IMR-90 (cell line): Measurements from ENCODE around the gene ARHGEF38. TPM values are rescaled to one million over a fixed set of nuclear protein-coding genes. Genes with fewer than 3 reads are reported as not detected.

Source experiments
- ATAC-seq: fragments of 200-7000 bp; cut with Tn5 transposase; 2 replicates; pipeline ENCODE4 v1.9.1; 2020; ENCODE audit warnings: low read depth, mild to moderate bottlenecking, moderate library complexity
- BruUV-seq: library from RNA; stranded (reverse); fragments of 400-500 nt; replicated peaks from 2 replicates; lab custom pipeline; 2021; lab: Mats Ljungman, UMichigan
- CTCF ChIA-PET: fragments of 300-600 bp; formaldehyde crosslinking; extraction: SDS; loops from one replicate; lab custom pipeline; 2021; ENCODE audit warnings: antibody characterized with exemption; lab: Yijun Ruan, JAX
- POLR2A ChIA-PET: fragments of 300-600 bp; sonication (Branson Sonifier 250); formaldehyde crosslinking; loops from one replicate; lab custom pipeline; 2022; ENCODE audit warnings: antibody characterized with exemption; ENCODE audit not compliant: unreplicated experiment; lab: Charles Lee
- DNase-seq: peaks from one replicate; pipeline ENCODE4 v3.0.0; 2013
- H2AFZ ChIP-seq: replicated peaks from 2 replicates; pipeline ENCODE3; 2013; ENCODE audit warnings: low read length, mild to moderate bottlenecking; ENCODE audit not compliant: poor library complexity
- H2AK5ac ChIP-seq: 2 replicates; pipeline ENCODE4 v1.6.1; 2013; ENCODE audit warnings: low read depth, low read length, inconsistent platforms
- H2AK9ac ChIP-seq: replicated peaks from 2 replicates; pipeline ENCODE3; 2013; ENCODE audit warnings: mild to moderate bottlenecking, low read depth, low read length, moderate library complexity; ENCODE audit not compliant: poor library complexity
- H2BK120ac ChIP-seq: 2 replicates; pipeline ENCODE4 v1.6.1; 2013; ENCODE audit warnings: low read depth, low read length, inconsistent platforms
- H2BK15ac ChIP-seq: 3 replicates; pipeline ENCODE4 v1.6.1; 2013; ENCODE audit warnings: low read depth, low read length, inconsistent platforms
- H2BK20ac ChIP-seq: 2 replicates; pipeline ENCODE4 v1.6.1; 2013; ENCODE audit warnings: low read depth, mild to moderate bottlenecking, inconsistent platforms, low read length, moderate library complexity
- H2BK5ac ChIP-seq: 2 replicates; pipeline ENCODE4 v1.6.1; 2013; ENCODE audit warnings: mild to moderate bottlenecking, low read depth, low read length, inconsistent platforms; ENCODE audit not compliant: poor library complexity, severe bottlenecking
- H3K14ac ChIP-seq: replicated peaks from 2 replicates; pipeline ENCODE4 v1.6.1; 2013; ENCODE audit warnings: low read depth, low read length, inconsistent platforms
- H3K18ac ChIP-seq: 2 replicates; pipeline ENCODE4 v1.6.1; 2013; ENCODE audit warnings: low read depth, low read length, control low read depth
- H3K23ac ChIP-seq: 2 replicates; pipeline ENCODE4 v1.6.1; 2013; ENCODE audit warnings: low read depth, low read length, inconsistent platforms
- H3K27ac ChIP-seq: 2 replicates; pipeline ENCODE4 v1.5.1; 2013; ENCODE audit warnings: mild to moderate bottlenecking, control low read depth, low read length; ENCODE audit not compliant: insufficient read depth
- H3K27me3 ChIP-seq: 2 replicates; pipeline ENCODE4 v1.6.1; 2013; ENCODE audit warnings: low read length; ENCODE audit not compliant: control insufficient read depth, insufficient read depth
- H3K36me3 ChIP-seq: 2 replicates; pipeline ENCODE4 v1.6.1; 2013; ENCODE audit warnings: low read length, mixed read lengths; ENCODE audit not compliant: control insufficient read depth, insufficient read depth
- H3K4ac ChIP-seq: 2 replicates; pipeline ENCODE4 v1.6.1; 2013; ENCODE audit warnings: low read depth, low read length, inconsistent platforms
- H3K4me1 ChIP-seq: 2 replicates; pipeline ENCODE4 v1.6.1; 2013; ENCODE audit warnings: low read length, mixed read lengths; ENCODE audit not compliant: control insufficient read depth, insufficient read depth
- H3K4me2 ChIP-seq: 2 replicates; pipeline ENCODE4 v1.6.1; 2013; ENCODE audit warnings: low read depth, mild to moderate bottlenecking, control low read depth, low read length, moderate library complexity
- H3K4me3 ChIP-seq: 2 replicates; pipeline ENCODE4 v1.5.1; 2013; ENCODE audit warnings: low read depth, mild to moderate bottlenecking, control low read depth, low read length, moderate library complexity; ENCODE audit not compliant: insufficient read depth
- H3K56ac ChIP-seq: 2 replicates; pipeline ENCODE4 v1.6.1; 2013; ENCODE audit warnings: low read length, inconsistent platforms; ENCODE audit not compliant: insufficient read depth; ENCODE audit errors: extremely low read depth
- H3K79me1 ChIP-seq, 2 experiments: 2 replicates each; pipeline ENCODE4 v1.6.1; 2013; ENCODE audit warnings: low read length in 2 of 2, inconsistent platforms in 1 of 2, low read depth in 1 of 2
- H3K9ac ChIP-seq: 2 replicates; pipeline ENCODE4 v1.6.1; 2013; ENCODE audit warnings: low read depth, low read length, control low read depth
- H3K9me1 ChIP-seq: 2 replicates; pipeline ENCODE4 v1.6.1; 2013; ENCODE audit warnings: low read length, inconsistent platforms; ENCODE audit not compliant: insufficient read depth
- H3K9me3 ChIP-seq: 2 replicates; pipeline ENCODE4 v1.6.1; 2013; ENCODE audit warnings: low read length; ENCODE audit not compliant: control insufficient read depth, insufficient read depth
- H4K20me1 ChIP-seq: 2 replicates; pipeline ENCODE4 v1.6.1; 2013; ENCODE audit warnings: low read length, inconsistent platforms; ENCODE audit not compliant: insufficient read depth
- H4K5ac ChIP-seq: 2 replicates; pipeline ENCODE4 v1.6.1; 2013; ENCODE audit warnings: mild to moderate bottlenecking, low read depth, low read length, control low read depth
- H4K8ac ChIP-seq, 2 experiments: 2 replicates each; pipeline ENCODE4 v1.6.1; 2013; ENCODE audit warnings: low read depth in 2 of 2, low read length in 2 of 2, control low read depth in 1 of 2, inconsistent platforms in 1 of 2
- H4K91ac ChIP-seq: 2 replicates; pipeline ENCODE4 v1.6.1; 2013; ENCODE audit warnings: low read depth, low read length, inconsistent platforms; ENCODE audit not compliant: insufficient read depth
- ELK1 ChIP-seq: fragments of 150-350 bp; IDR thresholded peaks from 2 replicates; pipeline ENCODE4 v1.6.1; 2016; ENCODE audit warnings: low read depth, mild to moderate bottlenecking, low read length, moderate library complexity, borderline replicate concordance
- FOS ChIP-seq: fragments of 150-350 bp; IDR thresholded peaks from 2 replicates; pipeline ENCODE4 v1.6.1; 2016; ENCODE audit warnings: low read depth, low read length
- MAFK ChIP-seq: IDR thresholded peaks from 2 replicates; pipeline ENCODE4 v1.6.1; 2012; ENCODE audit warnings: low read depth, low read length, improper control_type of control experiment
- MAZ ChIP-seq: IDR thresholded peaks from 2 replicates; pipeline ENCODE4 v1.6.1; 2012; ENCODE audit warnings: low read depth, mild to moderate bottlenecking, low read length, improper control_type of control experiment, moderate library complexity, borderline replicate concordance
- MXI1 ChIP-seq: IDR thresholded peaks from 2 replicates; pipeline ENCODE4 v1.6.1; 2012; ENCODE audit warnings: low read depth, mild to moderate bottlenecking, low read length, moderate library complexity, borderline replicate concordance
- NFE2L2 ChIP-seq: fragments of 150-350 bp; IDR thresholded peaks from 2 replicates; pipeline ENCODE4 v1.6.1; 2016; ENCODE audit warnings: low read depth, mild to moderate bottlenecking, low read length
- RAD21 ChIP-seq: IDR thresholded peaks from 2 replicates; pipeline ENCODE4 v1.6.1; 2012; ENCODE audit warnings: low read length, improper control_type of control experiment
- RCOR1 ChIP-seq: IDR thresholded peaks from 2 replicates; pipeline ENCODE4 v1.6.1; 2012; ENCODE audit warnings: mild to moderate bottlenecking, low read length, improper control_type of control experiment; ENCODE audit not compliant: insufficient replicate concordance
- RFX5 ChIP-seq: IDR thresholded peaks from 2 replicates; pipeline ENCODE4 v1.8.0; 2012; ENCODE audit warnings: low read depth, mild to moderate bottlenecking, low read length, moderate library complexity
- SMC3 ChIP-seq: fragments of 150-350 bp; IDR thresholded peaks from 2 replicates; pipeline ENCODE4 v1.6.1; 2016; ENCODE audit warnings: low read depth, mild to moderate bottlenecking, antibody characterized with exemption, low read length, moderate library complexity
- WGBS, 2 experiments: methylation state at CpG; one replicate each; pipeline versions ENCODE4 v1.1.5 to v1.1.7; 2013; ENCODE audit warnings: missing lambda C conversion rate in 2 of 2; ENCODE audit not compliant: insufficient read length in 1 of 2; ENCODE audit errors: extremely low coverage in 2 of 2; 5-methylcytosine and 5-hydroxymethylcytosine counted together
- dilution Hi-C: fragments of 300-500 bp; cut with HindIII; formaldehyde crosslinking; loops from one replicate; pipeline ENCODE4 v1.14.3; 2018; ENCODE audit warnings: low sequenced_read_pairs; ENCODE audit not compliant: unreplicated experiment
- in situ Hi-C: fragments of 300-500 bp; cut with MboI; formaldehyde crosslinking; loops from 3 replicates; pipeline ENCODE4 v1.14.3; 2019; ENCODE audit warnings: low sequenced_read_pairs, inconsistent platforms, mixed read lengths
- intact Hi-C: fragments of 100-400 bp; cut with micrococcal nuclease; formaldehyde crosslinking; loops from 2 replicates; pipeline ENCODE4 v1.10.0; 2022
- polyA plus RNA-seq, 3 experiments: library from polyadenylated mRNA; depleted of rRNA; stranded (reverse); fragments of >200 nt; gene quantifications; 2 replicates each; pipeline ENCODE4 v1.2.3, GENCODE V29; 2012; ENCODE audit warnings: low replicate concordance in 1 of 3
- total RNA-seq: library from RNA; depleted of rRNA; stranded (reverse); fragments of >200 nt; gene quantifications from 2 replicates; pipeline ENCODE4 v1.2.3, GENCODE V29; 2012
- TF ChIP-seq, protein P1 (sequence below): conservative IDR thresholded peaks from 2 replicates; pipeline ENCODE4 v1.5.1; 2012; ENCODE audit warnings: mild to moderate bottlenecking, low read depth, low read length, improper control_type of control experiment

The ARHGEF38 gene
- total and polyA plus RNA-seq, 2 of the 4 experiments (the other 2 are of a cell fraction): not detected

DNA sequence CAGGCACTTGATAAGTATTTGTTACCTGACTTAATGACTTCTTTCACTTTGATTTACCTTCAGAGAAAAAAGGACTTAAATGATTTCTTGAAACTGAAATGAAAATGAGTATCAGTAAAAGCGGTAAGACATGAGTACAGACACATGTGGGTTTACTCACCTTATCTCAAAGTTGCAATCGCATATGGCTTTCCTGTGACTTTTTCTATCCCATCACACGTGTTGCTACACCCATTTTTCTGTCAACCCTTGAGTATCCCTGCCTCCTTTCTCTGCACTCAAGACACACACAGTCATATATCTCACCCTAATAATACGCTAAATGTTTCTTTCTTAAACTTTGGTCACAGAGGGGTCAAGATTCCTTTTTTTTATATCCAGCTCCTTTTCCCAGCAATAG, 11.0 kb upstream of the ARHGEF38 start:
- Histone ChIP-seq H2BK15ac (no peak overlapping the region), H3K9ac (no peak overlapping the region), H2AK5ac (no peak overlapping the region), H3K4me3 (no peak overlapping the region), H3K23ac (no peak overlapping the region), H3K18ac (no peak overlapping the region), H4K8ac (no peak overlapping the region), H3K36me3 (no peaks in the 10 kb centered on the region), H2AK9ac (no peak overlapping the region), H2BK5ac (no peak overlapping the region), H3K56ac (no peak overlapping the region), H4K91ac (no peak overlapping the region), H3K4me1 (no peaks in the 10 kb centered on the region), H4K5ac (no peak overlapping the region), H3K4ac (no peak overlapping the region), H3K14ac (no peak overlapping the region), H3K9me1 (no peaks in the 10 kb centered on the region), H3K27ac (no peak overlapping the region), H3K4me2 (no peak overlapping the region), H2BK120ac (no peak overlapping the region), H2BK20ac (no peak overlapping the region), H2AFZ (no peak overlapping the region), H3K27me3 (no peaks in the 10 kb centered on the region), H3K9me3 (no peaks in the 10 kb centered on the region), H3K79me1 (no peaks in the 10 kb centered on the region), H4K20me1 (no peaks in the 10 kb centered on the region)
- dilution Hi-C loops (no loop called here), intact Hi-C loops (no loop called here), in situ Hi-C loops (no loop called here)
- TF ChIP-seq RCOR1 (no peak), MXI1 (no peak), MAFK (no peak), ELK1 (no peak), RFX5 (no peak), NFE2L2 (no peak), FOS (no peak), MAZ (no peak), SMC3 (no peak), RAD21 (no peak)
- TF ChIP-seq, protein P1, sequence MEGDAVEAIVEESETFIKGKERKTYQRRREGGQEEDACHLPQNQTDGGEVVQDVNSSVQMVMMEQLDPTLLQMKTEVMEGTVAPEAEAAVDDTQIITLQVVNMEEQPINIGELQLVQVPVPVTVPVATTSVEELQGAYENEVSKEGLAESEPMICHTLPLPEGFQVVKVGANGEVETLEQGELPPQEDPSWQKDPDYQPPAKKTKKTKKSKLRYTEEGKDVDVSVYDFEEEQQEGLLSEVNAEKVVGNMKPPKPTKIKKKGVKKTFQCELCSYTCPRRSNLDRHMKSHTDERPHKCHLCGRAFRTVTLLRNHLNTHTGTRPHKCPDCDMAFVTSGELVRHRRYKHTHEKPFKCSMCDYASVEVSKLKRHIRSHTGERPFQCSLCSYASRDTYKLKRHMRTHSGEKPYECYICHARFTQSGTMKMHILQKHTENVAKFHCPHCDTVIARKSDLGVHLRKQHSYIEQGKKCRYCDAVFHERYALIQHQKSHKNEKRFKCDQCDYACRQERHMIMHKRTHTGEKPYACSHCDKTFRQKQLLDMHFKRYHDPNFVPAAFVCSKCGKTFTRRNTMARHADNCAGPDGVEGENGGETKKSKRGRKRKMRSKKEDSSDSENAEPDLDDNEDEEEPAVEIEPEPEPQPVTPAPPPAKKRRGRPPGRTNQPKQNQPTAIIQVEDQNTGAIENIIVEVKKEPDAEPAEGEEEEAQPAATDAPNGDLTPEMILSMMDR: no peak
- ChIA-PET CTCF (no interaction called here), POLR2A (no interaction called here)
- no peak for ATAC-seq
- no peak for DNase-seq
- no TSS peak for BruUV-seq
- 60% methylated on average over 4 of the region's 4 CpGs; no CpG with 5 or more reads in 1 of the 2 experiments for WGBS, 2 experiments
